Left ventricle myocardium inferior (tissue), 1 donor: ENCODE measurements around the gene C3orf33. TPM values are rescaled to one million over a fixed set of nuclear protein-coding genes. Genes with fewer than 3 reads are reported as not detected.

Experiments used
- DNase-seq: peaks from one replicate; pipeline ENCODE4 v3.0.0-alpha.2; 2020
- H3K27ac ChIP-seq: fragments of 200-600 bp; replicated peaks from 2 replicates; pipeline ENCODE4 v1.8.0; 2021
- H3K27me3 ChIP-seq: fragments of 200-600 bp; 2 replicates; pipeline ENCODE4 v1.8.0; 2021; ENCODE audit warnings: low read depth
- H3K36me3 ChIP-seq: fragments of 200-600 bp; 2 replicates; pipeline ENCODE4 v1.8.0; 2021
- H3K4me1 ChIP-seq: fragments of 200-600 bp; 2 replicates; pipeline ENCODE4 v1.8.0; 2021
- H3K4me3 ChIP-seq: fragments of 200-600 bp; 2 replicates; pipeline ENCODE4 v1.8.0; 2021; ENCODE audit warnings: mild to moderate bottlenecking, moderate library complexity
- H3K9me3 ChIP-seq: fragments of 200-600 bp; replicated peaks from 2 replicates; pipeline ENCODE4 v1.8.0; 2021
- intact Hi-C: fragments of 100-400 bp; cut with micrococcal nuclease; formaldehyde crosslinking; loops from one replicate; pipeline ENCODE4 v1.11.0; 2022
- total RNA-seq: library from RNA; stranded (reverse); fragmentation: NEBNext Ultra II Directional; extraction: Animal tissue kit (Norgen Biotek cat#: 25700); gene quantifications from one replicate; pipeline ENCODE4 v1.2.1, GENCODE V29; 2021
- TF ChIP-seq, protein P1 (sequence below): fragments of 200-600 bp; IDR thresholded peaks from 2 replicates; pipeline ENCODE4 v1.8.0; 2021; ENCODE audit warnings: antibody characterized with exemption, mild to moderate bottlenecking, borderline replicate concordance
- donor health status: DM: no; HTN: yes; CAD: no; lungs with severe emphysema.

C3orf33 gene
- total RNA-seq, 1 donor from 2014 or later: 6.6 TPM

DNA sequence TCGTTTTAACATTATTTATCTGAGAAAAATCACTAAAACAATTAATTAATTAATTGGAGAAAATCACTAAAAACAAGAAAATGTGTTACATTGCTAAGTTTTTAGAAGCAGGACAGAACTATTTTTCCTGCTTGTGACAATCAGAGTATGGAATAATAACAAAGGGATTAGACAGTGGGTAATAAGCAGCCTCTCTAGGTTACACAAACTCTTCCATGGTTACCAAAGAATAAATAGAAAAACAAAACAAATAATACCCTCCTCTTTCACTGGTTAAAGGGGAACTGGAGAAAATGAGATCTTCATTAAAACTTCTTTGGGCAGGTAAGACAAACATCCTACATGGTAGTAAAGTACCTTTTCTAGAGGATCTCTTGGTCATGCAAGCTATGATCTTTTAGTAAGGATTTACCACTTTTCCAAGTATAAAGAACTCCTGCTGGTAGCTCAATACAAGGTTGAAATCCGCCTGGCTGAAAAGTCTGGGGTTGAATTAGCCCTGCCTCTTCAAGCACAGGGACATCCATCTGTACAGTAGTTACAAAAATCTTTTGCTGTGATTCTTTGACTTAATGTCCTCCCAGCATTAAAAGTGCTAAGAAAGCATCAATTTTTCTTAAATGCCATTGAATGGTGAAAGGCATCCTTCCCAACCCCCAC lies 58.7 kb downstream of the C3orf33 start:
- Histone ChIP-seq H3K27me3 (peaks cover 24% of the 10 kb centered on the region), H3K4me1 (peaks cover 31% of the 10 kb centered on the region), H3K4me3 (no peak overlapping the region), H3K36me3 (no peaks in the 10 kb centered on the region), H3K9me3 (no peaks in the 10 kb centered on the region), H3K27ac (no peak overlapping the region)
- intact Hi-C loops: no loop called here
- no peak for DNase-seq
- TF ChIP-seq, protein P1, sequence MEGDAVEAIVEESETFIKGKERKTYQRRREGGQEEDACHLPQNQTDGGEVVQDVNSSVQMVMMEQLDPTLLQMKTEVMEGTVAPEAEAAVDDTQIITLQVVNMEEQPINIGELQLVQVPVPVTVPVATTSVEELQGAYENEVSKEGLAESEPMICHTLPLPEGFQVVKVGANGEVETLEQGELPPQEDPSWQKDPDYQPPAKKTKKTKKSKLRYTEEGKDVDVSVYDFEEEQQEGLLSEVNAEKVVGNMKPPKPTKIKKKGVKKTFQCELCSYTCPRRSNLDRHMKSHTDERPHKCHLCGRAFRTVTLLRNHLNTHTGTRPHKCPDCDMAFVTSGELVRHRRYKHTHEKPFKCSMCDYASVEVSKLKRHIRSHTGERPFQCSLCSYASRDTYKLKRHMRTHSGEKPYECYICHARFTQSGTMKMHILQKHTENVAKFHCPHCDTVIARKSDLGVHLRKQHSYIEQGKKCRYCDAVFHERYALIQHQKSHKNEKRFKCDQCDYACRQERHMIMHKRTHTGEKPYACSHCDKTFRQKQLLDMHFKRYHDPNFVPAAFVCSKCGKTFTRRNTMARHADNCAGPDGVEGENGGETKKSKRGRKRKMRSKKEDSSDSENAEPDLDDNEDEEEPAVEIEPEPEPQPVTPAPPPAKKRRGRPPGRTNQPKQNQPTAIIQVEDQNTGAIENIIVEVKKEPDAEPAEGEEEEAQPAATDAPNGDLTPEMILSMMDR: no peak

DNA sequence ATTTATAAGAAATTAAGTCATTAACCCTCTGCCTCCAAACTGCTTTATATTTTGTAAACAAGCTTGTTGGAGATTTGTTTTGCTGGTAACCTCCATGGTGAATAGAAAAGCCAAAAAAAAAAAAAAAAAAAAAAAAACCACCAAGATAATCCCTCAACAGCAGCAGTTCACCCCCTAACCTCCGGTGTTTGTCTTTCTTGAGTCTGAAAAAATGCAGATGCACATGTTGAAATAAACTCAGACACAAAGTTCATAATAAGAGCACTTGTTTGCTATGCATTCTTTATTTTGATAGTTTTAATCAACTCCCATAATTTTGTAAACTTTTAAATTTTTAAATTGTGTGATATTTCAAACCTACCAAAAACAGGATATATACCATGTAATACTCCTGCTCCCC lies 59.4 kb downstream of the C3orf33 start:
- DNase-seq: no peak
- H3K27ac ChIP-seq: no peak overlapping the region
- H3K4me1 ChIP-seq: peaks cover 31% of the 10 kb centered on the region
- no peaks in the 10 kb centered on the region for H3K36me3 ChIP-seq
- peaks cover 31% of the 10 kb centered on the region for H3K27me3 ChIP-seq
- TF ChIP-seq, protein P1: no peak
- H3K9me3 ChIP-seq: no peaks in the 10 kb centered on the region
- intact Hi-C loops: no loop called here
- H3K4me3 ChIP-seq: no peak overlapping the region

DNA sequence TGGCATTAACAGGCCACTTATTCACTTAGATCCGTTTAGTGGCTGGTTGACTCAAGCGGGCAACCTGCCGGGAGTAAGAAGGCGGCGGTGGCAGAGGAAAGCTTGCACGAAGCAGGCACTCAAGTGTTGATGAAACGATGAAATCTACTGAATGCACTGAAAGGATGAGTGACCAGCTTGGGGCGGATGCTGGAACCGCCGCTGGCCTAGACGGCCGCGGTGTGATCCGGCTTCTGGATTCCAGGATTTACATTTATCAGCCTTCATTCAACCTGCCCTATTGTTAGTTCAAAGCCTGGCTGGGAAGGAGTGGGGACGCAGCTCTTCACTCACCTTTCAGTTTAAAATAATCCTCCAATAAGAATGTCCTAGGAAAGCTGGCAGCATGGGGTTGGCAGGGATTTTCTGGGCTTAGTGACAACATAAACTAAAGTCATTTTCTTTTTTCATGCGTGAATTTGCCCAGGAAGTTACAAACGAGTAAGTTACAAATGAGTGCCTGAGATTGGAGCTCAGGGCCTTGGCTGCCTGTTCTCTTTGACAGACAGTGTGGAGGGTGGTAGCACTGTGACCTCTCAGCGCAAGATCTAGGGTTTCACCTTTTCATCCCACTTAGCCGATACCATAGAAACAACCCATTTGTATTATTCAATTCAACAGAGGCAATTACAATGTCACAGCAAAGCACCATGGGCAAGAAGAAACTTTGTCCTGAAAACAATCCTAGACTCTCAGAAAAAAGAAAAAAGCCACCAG lies 60.1 kb downstream of the C3orf33 start:
- intact Hi-C loops: no loop called here

DNA sequence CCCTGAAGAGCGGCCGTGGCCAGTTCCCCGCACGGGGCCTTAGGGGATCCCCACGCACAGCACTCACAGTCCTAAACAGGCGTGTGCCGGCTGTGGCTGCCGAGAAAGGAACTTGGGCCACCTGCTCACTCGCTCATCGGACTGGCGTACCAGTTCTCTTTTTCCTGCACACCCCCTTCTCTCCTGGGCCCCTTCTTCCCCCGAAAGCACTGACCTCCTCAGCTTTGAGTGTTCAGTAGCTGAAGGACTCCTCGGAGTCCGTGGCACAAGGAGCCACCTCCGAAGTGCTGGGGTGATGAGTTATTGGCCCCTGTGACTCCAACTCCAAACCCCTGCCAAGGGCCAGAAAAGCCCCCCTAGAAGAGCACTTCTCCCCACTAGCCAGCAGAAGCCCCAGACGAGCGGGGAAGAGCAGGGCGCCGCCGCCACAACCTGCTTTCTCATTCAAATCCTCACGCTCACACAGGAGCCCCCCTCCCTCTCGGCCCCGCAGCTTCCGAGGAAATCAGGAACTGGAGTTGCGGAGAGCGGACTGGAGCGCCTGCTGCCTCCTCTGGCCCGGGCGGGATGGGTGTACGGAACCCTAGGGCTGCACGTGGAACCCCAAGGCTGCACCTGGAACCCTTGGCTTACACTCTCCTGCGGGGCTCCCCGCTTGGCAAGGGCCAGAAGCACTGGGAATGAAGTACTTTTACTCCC lies 61.3 kb downstream of the C3orf33 start, which contains the start of gene PLCH1:
Gene PLCH1 (minus strand): TSS at position 446 of the 699 bp plus-strand sequence. CDS start 40,847 bp downstream, outside the sequence.
- intact Hi-C loops: no loop called here
- TF ChIP-seq, protein P1: no peak
- H3K4me3 ChIP-seq: peak within 1 kb of the TSS; percentile 72
- no peaks in the 10 kb centered on the region for H3K36me3 ChIP-seq
- no peaks in the 10 kb centered on the region for H3K9me3 ChIP-seq
- peaks cover 31% of the 10 kb centered on the region for H3K4me1 ChIP-seq
- peaks cover 50% of the 10 kb centered on the region for H3K27me3 ChIP-seq
- DNase-seq: peak; percentile 55
- H3K27ac ChIP-seq: no peak within 1 kb of the TSS

More for the DNA sequence above, 60.1 kb downstream of the C3orf33 start:
- no peaks in the 10 kb centered on the region for H3K36me3 ChIP-seq
- peaks cover 31% of the 10 kb centered on the region for H3K4me1 ChIP-seq
- TF ChIP-seq, protein P1: no peak
- DNase-seq: no peak
- no peak overlapping the region for H3K27ac ChIP-seq
- H3K9me3 ChIP-seq: no peaks in the 10 kb centered on the region
- peak overlapping the region; percentile 72 for H3K4me3 ChIP-seq
- peaks cover 38% of the 10 kb centered on the region for H3K27me3 ChIP-seq

DNA sequence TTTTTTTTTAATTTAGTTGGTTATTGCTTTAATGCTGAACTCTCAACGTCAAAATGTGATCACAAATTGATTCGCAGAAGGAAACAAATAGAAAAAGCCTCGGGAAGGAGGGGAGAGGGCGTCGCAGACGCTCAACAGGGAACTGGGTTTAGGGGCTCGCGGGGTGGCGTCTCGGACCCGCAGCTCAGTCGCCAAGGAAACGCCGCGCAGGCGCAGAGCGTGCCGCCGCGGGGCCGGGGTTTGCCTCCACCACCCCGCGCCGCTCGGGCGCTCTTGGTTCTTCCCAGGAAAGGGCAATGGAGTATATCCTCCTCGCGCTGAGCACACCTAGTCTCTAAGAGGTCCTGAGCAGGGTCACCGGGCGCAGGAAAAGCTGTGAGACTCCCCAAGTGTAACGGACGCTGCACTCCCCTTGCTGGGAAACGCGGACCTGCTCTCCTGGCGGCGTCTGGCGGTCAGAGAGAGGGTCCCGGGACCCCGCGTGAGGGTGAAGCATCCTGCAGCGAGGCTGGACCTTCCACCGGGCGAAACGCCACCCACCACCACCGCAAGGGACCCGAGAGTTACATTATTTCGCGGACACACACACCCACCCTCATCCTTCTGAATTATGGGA lies 62.0 kb downstream of the C3orf33 start:
- Histone ChIP-seq H3K4me3 (peak overlapping the region; percentile 72), H3K27me3 (peaks cover 55% of the 10 kb centered on the region), H3K4me1 (peaks cover 31% of the 10 kb centered on the region), H3K9me3 (no peaks in the 10 kb centered on the region), H3K36me3 (no peaks in the 10 kb centered on the region), H3K27ac (no peak overlapping the region)
- TF ChIP-seq, protein P1: no peak
- DNase-seq: peak; percentile 33
- intact Hi-C loops: no loop called here
